Activated naive CD8-positive, alpha-beta T cell treated with anti-CD3 and anti-CD28 coated beads for 36 hours (primary cell): ENCODE results near the gene FHIT. TPM values are rescaled to one million over a fixed set of nuclear protein-coding genes. Genes with fewer than 3 reads are reported as not detected.

Source experiments
- DNase-seq: peaks from one replicate; pipeline ENCODE4 v3.0.0; 2021
- H3K27ac Mint-ChIP-seq: one replicate; pipeline ENCODE4 v1.8.0; 2022; ENCODE audit warnings: mild to moderate bottlenecking, moderate library complexity, mixed read lengths
- H3K27me3 Mint-ChIP-seq: one replicate; pipeline ENCODE4 v1.8.0; 2022; ENCODE audit warnings: mild to moderate bottlenecking, mixed read lengths
- H3K36me3 Mint-ChIP-seq: one replicate; pipeline ENCODE4 v1.8.0; 2021; ENCODE audit warnings: mild to moderate bottlenecking, mixed read lengths
- H3K4me1 Mint-ChIP-seq: one replicate; pipeline ENCODE4 v1.8.0; 2021; ENCODE audit warnings: mixed read lengths
- H3K4me3 Mint-ChIP-seq: one replicate; pipeline ENCODE4 v1.8.0; 2022; ENCODE audit warnings: mild to moderate bottlenecking, moderate library complexity, mixed read lengths
- H3K9me3 Mint-ChIP-seq: one replicate; pipeline ENCODE4 v1.8.0; 2022; ENCODE audit warnings: mixed read lengths
- total RNA-seq, 2 experiments: library from RNA; stranded (reverse); gene quantifications; one replicate each; pipeline ENCODE4 v1.2.3, GENCODE V29; 2021

The FHIT gene
- total RNA-seq, 2 experiments from 2014 or later: 8.6 to 9.0 TPM

- DNase-seq: no peak
- H3K27me3 Mint-ChIP-seq: no peaks in the 10 kb centered on the region
- no peaks in the 10 kb centered on the region for H3K4me1 Mint-ChIP-seq
- H3K4me3 Mint-ChIP-seq: no peak overlapping the region
- no peak overlapping the region for H3K27ac Mint-ChIP-seq
- H3K9me3 Mint-ChIP-seq: peaks cover 46% of the 10 kb centered on the region
- peaks cover 12% of the 10 kb centered on the region for H3K36me3 Mint-ChIP-seq
Observed at GRCh38 chr3:60957541-60957940, 293.7 kb downstream of the FHIT start.

- Mint-ChIP-seq H3K4me3 (no peak overlapping the region), H3K36me3 (peaks cover 12% of the 10 kb centered on the region), H3K4me1 (no peaks in the 10 kb centered on the region), H3K27ac (no peak overlapping the region), H3K27me3 (no peaks in the 10 kb centered on the region), H3K9me3 (peaks cover 43% of the 10 kb centered on the region)
- DNase-seq: no peak
Observed at GRCh38 chr3:60956729-60957128, 294.5 kb downstream of the FHIT start.

GRCh38 chr3:60955034-60955433, 296.2 kb downstream of the FHIT start:
- H3K27ac Mint-ChIP-seq: no peak overlapping the region
- peaks cover 12% of the 10 kb centered on the region for H3K36me3 Mint-ChIP-seq
- no peaks in the 10 kb centered on the region for H3K4me1 Mint-ChIP-seq
- no peak for DNase-seq
- H3K4me3 Mint-ChIP-seq: no peak overlapping the region
- peaks cover 37% of the 10 kb centered on the region for H3K9me3 Mint-ChIP-seq
- H3K27me3 Mint-ChIP-seq: no peaks in the 10 kb centered on the region

- H3K9me3 Mint-ChIP-seq: peaks cover 32% of the 10 kb centered on the region
- H3K27ac Mint-ChIP-seq: no peak overlapping the region
- no peaks in the 10 kb centered on the region for H3K4me1 Mint-ChIP-seq
- peaks cover 12% of the 10 kb centered on the region for H3K36me3 Mint-ChIP-seq
- H3K27me3 Mint-ChIP-seq: no peaks in the 10 kb centered on the region
- no peak overlapping the region for H3K4me3 Mint-ChIP-seq
- no peak for DNase-seq
Observed at GRCh38 chr3:60954048-60954447, 297.2 kb downstream of the FHIT start.

- DNase-seq: no peak
- no peak overlapping the region for H3K27ac Mint-ChIP-seq
- no peaks in the 10 kb centered on the region for H3K4me1 Mint-ChIP-seq
- no peak overlapping the region for H3K4me3 Mint-ChIP-seq
- H3K36me3 Mint-ChIP-seq: peaks cover 12% of the 10 kb centered on the region
- no peaks in the 10 kb centered on the region for H3K27me3 Mint-ChIP-seq
- peaks cover 30% of the 10 kb centered on the region for H3K9me3 Mint-ChIP-seq
Observed at GRCh38 chr3:60953351-60953750, 297.9 kb downstream of the FHIT start.

GRCh38 chr3:60952055-60952454, 299.2 kb downstream of the FHIT start:
- peaks cover 25% of the 10 kb centered on the region for H3K9me3 Mint-ChIP-seq

GRCh38 chr3:60949146-60949545, 302.1 kb downstream of the FHIT start:
- no peak for DNase-seq
- Mint-ChIP-seq H3K27ac (no peak overlapping the region), H3K36me3 (no peaks in the 10 kb centered on the region), H3K4me1 (no peaks in the 10 kb centered on the region), H3K4me3 (no peak overlapping the region), H3K9me3 (peaks cover 7% of the 10 kb centered on the region), H3K27me3 (no peaks in the 10 kb centered on the region)

More at GRCh38 chr3:60952055-60952454, 299.2 kb downstream of the FHIT start:
- Mint-ChIP-seq H3K4me3 (no peak overlapping the region), H3K27me3 (no peaks in the 10 kb centered on the region), H3K4me1 (no peaks in the 10 kb centered on the region), H3K36me3 (peaks cover 8% of the 10 kb centered on the region), H3K27ac (no peak overlapping the region)
- DNase-seq: no peak

GRCh38 chr3:60948488-60948887, 302.8 kb downstream of the FHIT start:
- no peak overlapping the region for H3K4me3 Mint-ChIP-seq
- H3K27me3 Mint-ChIP-seq: no peaks in the 10 kb centered on the region
- DNase-seq: no peak
- peaks cover 4% of the 10 kb centered on the region for H3K9me3 Mint-ChIP-seq
- no peaks in the 10 kb centered on the region for H3K4me1 Mint-ChIP-seq
- H3K27ac Mint-ChIP-seq: no peak overlapping the region
- H3K36me3 Mint-ChIP-seq: no peaks in the 10 kb centered on the region

- peaks cover 3% of the 10 kb centered on the region for H3K4me1 Mint-ChIP-seq
Observed at GRCh38 chr3:60935709-60936108, 315.5 kb downstream of the FHIT start.

GRCh38 chr3:60933824-60934223, 317.4 kb downstream of the FHIT start:
- H3K4me1 Mint-ChIP-seq: peaks cover 3% of the 10 kb centered on the region
- no peak overlapping the region for H3K27ac Mint-ChIP-seq
- peaks cover 6% of the 10 kb centered on the region for H3K9me3 Mint-ChIP-seq
- no peak overlapping the region for H3K4me3 Mint-ChIP-seq
- H3K36me3 Mint-ChIP-seq: no peaks in the 10 kb centered on the region
- no peak for DNase-seq
- no peaks in the 10 kb centered on the region for H3K27me3 Mint-ChIP-seq

More at GRCh38 chr3:60935709-60936108, 315.5 kb downstream of the FHIT start:
- H3K27ac Mint-ChIP-seq: no peak overlapping the region
- no peak for DNase-seq
- no peaks in the 10 kb centered on the region for H3K27me3 Mint-ChIP-seq
- H3K36me3 Mint-ChIP-seq: no peaks in the 10 kb centered on the region
- H3K4me3 Mint-ChIP-seq: no peak overlapping the region
- peaks cover 6% of the 10 kb centered on the region for H3K9me3 Mint-ChIP-seq

- H3K9me3 Mint-ChIP-seq: peaks cover 11% of the 10 kb centered on the region
- peaks cover 4% of the 10 kb centered on the region for H3K36me3 Mint-ChIP-seq
- no peak overlapping the region for H3K4me3 Mint-ChIP-seq
- peaks cover 3% of the 10 kb centered on the region for H3K4me1 Mint-ChIP-seq
- no peak overlapping the region for H3K27ac Mint-ChIP-seq
- H3K27me3 Mint-ChIP-seq: no peaks in the 10 kb centered on the region
- no peak for DNase-seq
Observed at GRCh38 chr3:60932643-60933042, 318.6 kb downstream of the FHIT start.

GRCh38 chr3:60932170-60932569, 319.1 kb downstream of the FHIT start:
- peaks cover 11% of the 10 kb centered on the region for H3K9me3 Mint-ChIP-seq
- no peak for DNase-seq
- H3K36me3 Mint-ChIP-seq: peaks cover 4% of the 10 kb centered on the region
- no peaks in the 10 kb centered on the region for H3K27me3 Mint-ChIP-seq
- H3K4me3 Mint-ChIP-seq: no peak overlapping the region
- no peak overlapping the region for H3K27ac Mint-ChIP-seq
- H3K4me1 Mint-ChIP-seq: peaks cover 3% of the 10 kb centered on the region

- Mint-ChIP-seq H3K9me3 (peaks cover 11% of the 10 kb centered on the region), H3K4me1 (peaks cover 3% of the 10 kb centered on the region), H3K27ac (no peak overlapping the region), H3K27me3 (no peaks in the 10 kb centered on the region), H3K4me3 (no peak overlapping the region), H3K36me3 (peaks cover 5% of the 10 kb centered on the region)
- no peak for DNase-seq
Observed at GRCh38 chr3:60931452-60931851, 319.8 kb downstream of the FHIT start.

GRCh38 chr3:60920519-60920918, 330.7 kb downstream of the FHIT start:
- Mint-ChIP-seq H3K9me3 (peaks cover 4% of the 10 kb centered on the region), H3K36me3 (peaks cover 3% of the 10 kb centered on the region), H3K4me1 (no peaks in the 10 kb centered on the region), H3K4me3 (no peak overlapping the region), H3K27me3 (no peaks in the 10 kb centered on the region), H3K27ac (no peak overlapping the region)
- DNase-seq: no peak

GRCh38 chr3:60919296-60919695, 332.0 kb downstream of the FHIT start:
- Mint-ChIP-seq H3K9me3 (peaks cover 2% of the 10 kb centered on the region), H3K36me3 (peaks cover 3% of the 10 kb centered on the region), H3K4me3 (no peak overlapping the region), H3K27me3 (no peaks in the 10 kb centered on the region), H3K4me1 (no peaks in the 10 kb centered on the region), H3K27ac (no peak overlapping the region)
- no peak for DNase-seq

GRCh38 chr3:60917141-60917540, 334.1 kb downstream of the FHIT start:
- Mint-ChIP-seq H3K27me3 (no peaks in the 10 kb centered on the region), H3K36me3 (peaks cover 4% of the 10 kb centered on the region), H3K9me3 (peaks cover 4% of the 10 kb centered on the region), H3K27ac (no peak overlapping the region), H3K4me3 (no peak overlapping the region), H3K4me1 (no peaks in the 10 kb centered on the region)
- DNase-seq: no peak

GRCh38 chr3:60916546-60916945, 334.7 kb downstream of the FHIT start:
- H3K36me3 Mint-ChIP-seq: peaks cover 3% of the 10 kb centered on the region
- no peaks in the 10 kb centered on the region for H3K4me1 Mint-ChIP-seq
- H3K9me3 Mint-ChIP-seq: peaks cover 7% of the 10 kb centered on the region
- H3K4me3 Mint-ChIP-seq: no peak overlapping the region
- no peak for DNase-seq
- H3K27me3 Mint-ChIP-seq: no peaks in the 10 kb centered on the region
- H3K27ac Mint-ChIP-seq: no peak overlapping the region
